Glomerular visceral epithelial cell (primary cell): ENCODE measurements around the gene ADAMTS14.

ENCODE experiments used
- DNase-seq: peaks from one replicate; pipeline ENCODE4 v3.0.0-alpha.2; 2016; ENCODE audit errors: extremely low spot score

ADAMTS14 gene

DNA sequence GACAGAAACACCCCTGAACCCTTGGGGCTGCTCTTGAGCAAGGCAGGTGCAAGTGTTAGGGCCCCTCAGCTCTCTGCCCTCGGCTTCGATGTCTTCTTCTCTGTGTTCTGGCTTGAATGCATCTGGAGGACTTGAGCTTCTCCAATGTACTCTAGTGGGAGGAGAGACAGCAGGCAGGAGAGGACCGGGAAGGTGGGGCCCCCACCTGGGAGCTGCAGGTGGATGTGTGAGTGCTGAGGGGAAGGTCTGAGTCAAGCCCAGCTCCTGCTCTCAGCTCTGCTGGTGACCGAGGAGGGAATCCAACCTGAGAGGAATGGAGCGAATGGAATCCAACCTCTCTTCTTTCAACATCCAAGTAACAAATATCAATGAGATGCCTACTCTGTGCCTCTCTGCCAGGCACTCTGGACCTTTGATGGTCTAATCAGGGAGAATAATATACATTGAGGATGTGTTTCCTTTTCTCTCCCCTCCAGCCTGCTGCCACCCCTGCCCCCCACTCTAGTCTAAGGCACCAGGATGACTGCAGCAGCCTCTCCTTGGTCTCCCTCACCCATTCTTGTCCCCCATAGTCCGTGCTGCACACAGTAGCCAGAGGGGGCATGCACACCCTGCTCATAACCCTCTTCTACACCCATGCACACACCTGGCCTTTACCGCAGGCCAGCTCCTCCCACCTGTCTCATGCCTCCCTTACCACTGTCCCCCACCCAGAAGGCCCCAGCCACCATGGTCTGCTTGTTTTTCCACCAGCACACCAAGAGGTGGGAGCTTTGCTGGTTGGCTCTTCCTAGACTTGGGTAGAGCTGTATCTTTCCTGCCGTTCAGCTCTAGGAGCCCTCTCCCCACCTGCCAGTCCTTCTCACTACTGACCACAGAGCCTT, 99.2 kb downstream of the ADAMTS14 start:
- DNase-seq = no peak

DNA sequence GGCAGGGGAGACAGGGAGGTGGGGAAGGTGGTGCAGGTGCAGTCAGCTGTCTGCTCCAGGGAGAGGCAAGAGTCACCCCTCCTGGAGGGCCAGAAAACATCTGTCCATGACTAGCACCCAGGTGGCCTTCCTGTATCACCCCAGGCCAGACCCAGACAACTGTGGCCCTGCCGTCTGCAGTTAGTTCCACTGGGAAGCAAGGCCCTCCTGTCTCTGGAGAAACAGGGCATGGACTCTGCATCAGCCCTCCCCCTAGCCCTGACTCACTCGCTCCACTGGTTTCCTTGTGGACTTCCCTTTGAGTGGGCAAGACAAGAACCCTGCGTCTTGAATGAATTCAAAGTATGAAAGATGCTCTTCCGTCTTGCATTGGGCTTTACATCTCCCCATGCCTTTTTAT, 100.3 kb downstream of the ADAMTS14 start:
- no peak for DNase-seq

DNA sequence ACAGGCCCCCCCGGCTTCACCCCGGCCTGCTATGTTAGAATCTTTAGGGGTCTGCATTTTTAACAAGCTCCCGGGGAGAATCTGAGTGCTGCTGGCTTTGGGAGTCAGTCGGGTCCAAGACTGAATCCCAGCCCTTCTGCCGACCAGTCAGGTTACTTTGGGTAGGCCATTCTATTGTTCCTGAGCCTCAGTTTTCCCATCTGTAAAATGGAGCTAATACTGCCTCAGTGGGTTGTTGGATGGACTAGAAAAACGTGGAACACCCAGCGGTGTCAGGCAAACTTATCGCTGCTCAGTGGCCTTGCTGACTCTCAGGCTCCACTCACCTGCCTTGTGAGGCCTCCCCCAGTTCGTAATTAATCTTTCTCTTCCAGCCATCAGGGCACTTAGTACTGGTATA, 101.2 kb downstream of the ADAMTS14 start:
- no peak for DNase-seq

- no peak for DNase-seq
These were observed 101.9 kb downstream of the ADAMTS14 start for GRCh38 chr10:70773965-70774809.

- DNase-seq = no peak
These were observed 102.7 kb downstream of the ADAMTS14 start for GRCh38 chr10:70774810-70775678.

DNA sequence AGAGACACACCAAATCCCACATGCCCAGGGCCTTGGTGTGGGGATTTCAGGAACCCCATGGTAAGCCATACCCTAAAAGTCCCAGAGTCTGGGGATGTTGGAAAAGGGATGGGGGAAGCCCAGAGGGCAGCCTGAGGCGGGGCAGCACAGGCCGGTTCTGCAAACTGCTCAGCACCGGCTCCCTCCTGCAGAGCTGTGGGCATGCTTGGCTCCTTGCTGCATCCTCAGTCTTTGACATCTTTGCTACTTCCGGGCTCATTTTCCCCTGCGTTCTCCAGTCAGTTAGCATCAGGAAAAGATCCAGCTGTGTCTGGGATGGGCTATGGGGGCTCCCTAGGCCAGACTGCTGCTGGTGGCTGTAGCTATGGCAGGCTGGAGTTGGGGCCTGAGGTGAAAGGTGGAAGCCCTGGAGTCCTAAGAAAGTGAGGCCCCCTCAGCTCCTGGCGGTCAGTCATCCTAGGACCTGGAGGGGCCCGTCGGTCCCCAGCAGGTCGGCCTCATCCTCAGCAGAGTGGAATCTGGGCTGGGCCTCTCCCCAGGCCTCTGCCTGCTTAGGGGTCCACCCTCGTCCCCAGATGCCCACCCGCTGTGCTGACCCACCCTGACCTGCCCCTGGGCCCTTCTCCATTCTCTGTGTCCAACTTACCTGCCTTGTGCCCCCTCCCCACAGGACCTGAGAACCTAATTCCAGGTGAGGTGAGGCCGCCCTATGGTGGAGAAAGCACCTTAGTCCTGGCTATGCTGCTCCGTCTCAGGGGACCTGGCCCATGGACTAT, 103.6 kb downstream of the ADAMTS14 start:
- DNase-seq = no peak

GRCh38 chr10:70776455-70777005, 104.2 kb downstream of the ADAMTS14 start:
- DNase-seq = no peak

DNA sequence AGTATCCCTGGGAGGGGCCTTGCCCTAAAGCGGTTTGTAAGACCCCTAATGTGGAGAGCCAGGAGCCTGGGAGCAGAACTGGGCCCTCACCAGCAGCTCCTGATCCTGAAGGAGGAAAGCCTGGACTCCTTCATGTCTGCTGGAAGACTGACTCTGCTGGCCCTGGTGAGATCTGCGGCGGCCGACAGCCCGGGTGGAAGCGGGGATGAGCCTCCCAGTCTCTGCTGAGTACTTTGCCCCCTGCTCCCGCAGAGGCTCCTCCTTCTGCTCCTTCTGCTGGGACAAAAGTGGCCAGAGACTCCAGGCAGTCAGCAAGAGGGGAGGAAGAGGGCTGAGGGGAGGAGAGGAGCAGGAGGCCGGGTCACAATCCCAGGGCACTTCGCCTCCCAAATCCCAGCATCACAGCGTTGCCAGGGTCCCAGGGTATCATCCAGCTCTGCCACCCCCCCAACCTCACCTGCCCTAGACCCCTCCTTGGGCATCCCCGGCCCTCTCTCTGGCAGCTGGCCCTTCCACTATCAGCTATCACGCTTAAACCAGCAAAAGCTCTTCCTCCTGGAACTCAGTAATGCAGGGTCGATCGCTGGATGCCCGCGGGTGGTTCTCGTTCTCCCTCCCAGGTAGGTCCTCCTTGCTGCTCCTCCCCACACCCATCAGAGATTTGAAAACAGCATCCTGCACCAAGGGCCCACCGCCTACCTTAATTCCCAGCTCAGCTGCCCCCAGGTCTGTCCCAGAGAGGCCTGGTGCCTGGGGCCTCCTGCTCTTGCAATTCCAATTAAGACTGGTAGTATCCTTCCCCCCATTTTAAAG, 105.0 kb downstream of the ADAMTS14 start:
- no peak for DNase-seq

- no peak for DNase-seq
These were observed 106.1 kb downstream of the ADAMTS14 start for GRCh38 chr10:70778267-70778924.

- no peak for DNase-seq
These were observed 106.8 kb downstream of the ADAMTS14 start for GRCh38 chr10:70779088-70779487.

GRCh38 chr10:70779511-70780369, 107.4 kb downstream of the ADAMTS14 start:
- no peak for DNase-seq

GRCh38 chr10:70780370-70780760, 108.1 kb downstream of the ADAMTS14 start:
- DNase-seq = no peak

GRCh38 chr10:70780772-70781171, 108.5 kb downstream of the ADAMTS14 start:
- no peak for DNase-seq

DNA sequence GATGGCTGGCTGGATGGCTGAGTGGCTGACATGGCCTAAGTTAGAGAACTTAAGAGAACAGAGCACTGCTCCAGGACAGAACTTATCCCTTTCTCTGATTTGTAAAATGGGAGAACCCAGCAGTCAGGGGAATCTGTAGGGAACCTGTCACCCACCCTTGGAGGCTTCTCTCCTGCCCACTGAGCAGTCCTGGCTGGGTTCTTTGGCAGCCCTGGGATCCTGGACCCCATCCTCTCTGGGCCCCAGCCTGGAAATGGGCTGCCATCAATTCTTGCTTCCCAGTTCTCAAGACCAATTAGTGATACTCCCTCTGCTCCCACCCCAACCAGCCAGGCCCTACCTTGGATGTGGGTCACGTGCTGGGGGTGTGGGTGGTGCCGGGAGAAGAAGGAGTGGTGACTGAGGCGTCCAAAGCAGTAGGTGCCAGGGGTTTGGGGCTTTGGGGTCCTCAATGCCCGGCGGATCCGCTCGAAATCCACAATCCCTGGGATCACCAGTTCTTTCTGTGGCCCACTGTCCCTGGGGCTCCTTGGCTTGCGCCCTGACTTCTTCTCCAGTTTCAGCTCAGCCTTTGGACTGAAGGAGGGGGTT, 109.2 kb downstream of the ADAMTS14 start:
- no peak for DNase-seq

DNA sequence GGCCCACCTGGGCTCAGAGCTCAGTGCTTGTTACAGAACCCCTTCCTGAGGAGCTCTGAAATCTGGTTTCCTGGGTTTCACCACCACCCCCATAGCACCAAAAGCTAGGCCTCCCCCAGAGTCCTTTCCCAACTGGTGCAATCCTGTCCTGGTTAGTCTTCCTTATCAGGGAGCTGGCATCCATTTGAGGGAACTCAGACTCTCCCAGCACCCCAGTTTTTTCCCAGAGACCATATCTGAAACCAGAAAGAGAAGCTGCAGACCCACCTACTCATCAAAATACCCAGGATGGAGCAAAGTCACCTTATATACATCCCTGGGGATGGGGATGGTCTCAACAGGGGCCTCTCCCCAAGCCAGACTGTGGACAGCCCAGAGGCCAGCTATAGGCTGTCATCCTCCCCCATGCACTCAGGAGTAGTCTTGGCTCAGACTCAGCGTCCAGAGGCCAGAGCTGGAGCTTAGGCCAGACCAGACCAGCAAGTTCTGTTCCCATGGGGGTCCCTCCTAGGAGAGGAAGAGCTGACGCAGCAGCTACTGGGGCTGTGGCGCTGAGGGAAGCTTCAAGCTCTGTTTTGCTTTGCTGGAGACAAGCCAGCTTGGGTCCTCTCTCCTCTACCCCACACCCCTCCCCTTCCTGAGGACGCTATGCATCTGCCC, 109.9 kb downstream of the ADAMTS14 start:
- DNase-seq = no peak

DNA sequence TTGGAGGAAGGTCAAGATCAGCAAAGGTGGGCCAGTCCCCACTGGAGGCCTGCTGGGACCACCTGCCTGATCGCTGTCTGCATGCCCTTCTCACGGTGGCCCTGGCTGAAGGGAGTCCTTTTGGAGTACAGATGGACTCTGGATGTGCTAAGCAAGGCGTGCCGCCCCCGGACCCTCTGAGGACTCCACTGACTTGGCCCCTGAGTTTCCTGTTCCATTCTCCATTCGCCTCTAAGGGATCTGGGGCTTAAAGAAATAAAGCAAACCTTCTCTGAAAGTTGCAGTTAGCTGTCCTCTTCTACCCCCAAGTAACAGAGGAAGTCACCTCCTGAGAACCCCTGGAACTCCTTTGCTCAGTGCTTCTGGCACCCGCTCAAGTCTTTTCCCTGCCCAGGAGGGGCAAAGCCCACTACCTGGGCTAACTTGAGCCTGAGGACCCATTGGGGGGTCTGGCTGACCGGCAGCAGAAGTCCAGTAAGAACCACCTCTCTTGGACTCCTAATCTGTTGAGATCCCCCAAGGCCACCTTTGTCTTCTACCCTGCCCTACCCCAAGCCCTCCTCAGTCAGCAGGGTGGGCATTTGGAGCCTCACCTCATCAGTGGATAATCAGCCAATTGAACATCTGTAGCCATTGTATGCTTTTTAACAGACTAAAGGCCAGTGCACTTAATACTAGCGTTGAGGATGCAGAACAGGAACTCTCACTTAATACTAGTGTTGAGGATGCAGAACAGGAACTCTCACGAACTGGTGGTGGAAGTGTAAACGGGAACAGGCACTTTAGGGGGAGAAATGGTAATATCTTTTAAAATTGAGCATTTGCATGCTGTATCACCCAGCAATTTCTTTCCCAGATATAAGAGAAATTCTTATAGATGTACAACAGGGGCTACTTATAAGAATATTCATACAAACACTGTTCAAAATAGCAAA, 110.7 kb downstream of the ADAMTS14 start:
- no peak for DNase-seq
